ENCODE results near the gene PARVG.

Gene PARVG

DNA sequence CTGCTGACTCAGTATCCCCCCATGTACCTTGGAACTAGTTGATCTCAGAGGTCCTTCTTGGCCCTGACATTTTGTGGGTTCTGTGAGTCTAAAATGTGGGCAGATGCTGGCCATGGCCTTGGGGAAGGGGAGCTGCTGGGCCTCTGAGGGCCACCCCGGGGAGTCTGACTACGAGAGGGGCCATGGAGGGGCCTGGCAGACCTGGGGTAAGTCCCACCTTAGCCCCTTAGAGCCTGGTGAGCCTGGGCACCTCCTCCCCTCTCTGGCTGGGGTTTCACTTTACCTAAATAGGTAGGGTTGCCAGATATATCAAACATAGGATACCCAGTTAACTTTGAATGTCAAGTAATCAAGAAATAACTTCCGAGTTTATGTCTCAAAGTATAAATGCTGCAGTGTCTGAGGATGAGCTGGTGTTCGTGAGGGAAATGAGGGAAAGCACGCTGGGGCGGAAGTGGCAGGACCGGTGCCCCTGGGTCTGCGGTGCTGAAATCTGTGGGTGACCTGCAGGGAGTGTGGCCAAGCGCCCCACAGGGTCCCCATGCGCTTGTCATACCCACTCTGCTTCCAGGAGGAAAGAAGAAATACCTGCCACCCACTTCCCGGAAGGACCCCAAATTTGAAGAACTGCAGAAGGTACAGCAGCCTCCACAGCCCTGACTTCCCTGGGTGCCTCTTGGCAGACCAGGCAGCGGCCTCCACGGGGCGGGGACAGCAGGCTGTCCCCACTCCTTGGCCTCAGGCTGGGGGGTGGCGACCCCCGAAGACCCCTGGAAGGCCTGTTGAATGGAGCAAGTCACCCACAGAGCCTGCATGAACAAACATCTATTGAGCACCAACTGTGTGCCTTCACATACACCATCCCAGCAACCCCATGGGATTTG lies 4.8 kb downstream of the PARVG start:
- no peak overlapping the region for H3K9ac ChIP-seq (ENCODE audit: low read length)
- no peak overlapping the region for H2AFZ ChIP-seq (ENCODE audit: low read depth, low read length)
- H3K9me3 ChIP-seq (ENCODE audit: insufficient read depth, low read length): no peaks in the 10 kb centered on the region
- no peaks in the 10 kb centered on the region for H3K36me3 ChIP-seq (replicated peaks; ENCODE audit: low read depth, low read length)
- peaks cover 20% of the 10 kb centered on the region for H3K27me3 ChIP-seq (ENCODE audit: low read depth, low read length)
- H3K4me1 ChIP-seq (ENCODE audit: low read length): peaks cover 46% of the 10 kb centered on the region
- H4K20me1 ChIP-seq (ENCODE audit: insufficient read depth, low read length): peaks cover under 1% of the 10 kb centered on the region; the same call in 1 of the 2 replicates
- no peak overlapping the region for H3K4me3 ChIP-seq (ENCODE audit: low read length)
- no peaks in the 10 kb centered on the region for H3K79me2 ChIP-seq (ENCODE audit: low read length)
- H3K27ac ChIP-seq (ENCODE audit: low read length): no peak overlapping the region
- TF ChIP-seq, protein P1, sequence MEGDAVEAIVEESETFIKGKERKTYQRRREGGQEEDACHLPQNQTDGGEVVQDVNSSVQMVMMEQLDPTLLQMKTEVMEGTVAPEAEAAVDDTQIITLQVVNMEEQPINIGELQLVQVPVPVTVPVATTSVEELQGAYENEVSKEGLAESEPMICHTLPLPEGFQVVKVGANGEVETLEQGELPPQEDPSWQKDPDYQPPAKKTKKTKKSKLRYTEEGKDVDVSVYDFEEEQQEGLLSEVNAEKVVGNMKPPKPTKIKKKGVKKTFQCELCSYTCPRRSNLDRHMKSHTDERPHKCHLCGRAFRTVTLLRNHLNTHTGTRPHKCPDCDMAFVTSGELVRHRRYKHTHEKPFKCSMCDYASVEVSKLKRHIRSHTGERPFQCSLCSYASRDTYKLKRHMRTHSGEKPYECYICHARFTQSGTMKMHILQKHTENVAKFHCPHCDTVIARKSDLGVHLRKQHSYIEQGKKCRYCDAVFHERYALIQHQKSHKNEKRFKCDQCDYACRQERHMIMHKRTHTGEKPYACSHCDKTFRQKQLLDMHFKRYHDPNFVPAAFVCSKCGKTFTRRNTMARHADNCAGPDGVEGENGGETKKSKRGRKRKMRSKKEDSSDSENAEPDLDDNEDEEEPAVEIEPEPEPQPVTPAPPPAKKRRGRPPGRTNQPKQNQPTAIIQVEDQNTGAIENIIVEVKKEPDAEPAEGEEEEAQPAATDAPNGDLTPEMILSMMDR (IDR thresholded peaks at IDR 0.05; ENCODE audit: low read depth, low read length): no peak
- no peak for TF ChIP-seq EZH2phosphoT487 (IDR thresholded peaks at IDR 0.05; ENCODE audit: low read depth)
- peak overlapping the region; percentile 15; the same call in 1 of the 2 replicates for H3K4me2 ChIP-seq (ENCODE audit: low read length)

DNA sequence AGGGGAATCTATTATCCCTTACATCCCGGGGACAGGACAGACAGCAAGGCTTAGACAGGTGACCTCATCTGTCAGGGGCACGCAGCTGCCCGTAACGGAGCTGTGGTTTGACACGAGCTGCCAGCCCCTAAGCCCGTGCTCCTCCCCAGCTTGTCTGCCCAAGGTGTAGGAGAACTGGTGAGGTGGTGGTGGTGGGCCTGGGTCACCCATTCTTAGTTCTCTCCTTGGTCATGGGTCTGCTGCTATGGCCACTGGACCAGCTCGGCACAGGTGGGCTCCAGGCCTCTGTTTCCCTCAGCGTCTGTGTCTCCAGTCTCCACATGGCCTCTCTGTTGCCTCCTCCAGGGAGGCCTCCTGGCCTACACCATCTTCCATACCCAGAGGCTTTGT lies 5.4 kb downstream of the PARVG start:
- no peak overlapping the region for H3K9ac ChIP-seq (ENCODE audit: low read length)
- no peak overlapping the region for H3K4me2 ChIP-seq (ENCODE audit: low read length)
- TF ChIP-seq EZH2phosphoT487 (IDR thresholded peaks at IDR 0.05; ENCODE audit: low read depth): no peak
- TF ChIP-seq, protein P1 (IDR thresholded peaks at IDR 0.05; ENCODE audit: low read depth, low read length): no peak
- H3K36me3 ChIP-seq (replicated peaks; ENCODE audit: low read depth, low read length): no peaks in the 10 kb centered on the region
- H3K27me3 ChIP-seq (ENCODE audit: low read depth, low read length): peaks cover 24% of the 10 kb centered on the region
- no peak overlapping the region for H2AFZ ChIP-seq (ENCODE audit: low read depth, low read length)
- no peaks in the 10 kb centered on the region for H3K9me3 ChIP-seq (ENCODE audit: insufficient read depth, low read length)
- H3K4me3 ChIP-seq (ENCODE audit: low read length): no peak overlapping the region
- H3K4me1 ChIP-seq (ENCODE audit: low read length): peaks cover 46% of the 10 kb centered on the region
- H3K27ac ChIP-seq (ENCODE audit: low read length): no peak overlapping the region
- no peaks in the 10 kb centered on the region for H3K79me2 ChIP-seq (ENCODE audit: low read length)
- peaks cover 5% of the 10 kb centered on the region; the same call in 1 of the 2 replicates for H4K20me1 ChIP-seq (ENCODE audit: insufficient read depth, low read length)

DNA sequence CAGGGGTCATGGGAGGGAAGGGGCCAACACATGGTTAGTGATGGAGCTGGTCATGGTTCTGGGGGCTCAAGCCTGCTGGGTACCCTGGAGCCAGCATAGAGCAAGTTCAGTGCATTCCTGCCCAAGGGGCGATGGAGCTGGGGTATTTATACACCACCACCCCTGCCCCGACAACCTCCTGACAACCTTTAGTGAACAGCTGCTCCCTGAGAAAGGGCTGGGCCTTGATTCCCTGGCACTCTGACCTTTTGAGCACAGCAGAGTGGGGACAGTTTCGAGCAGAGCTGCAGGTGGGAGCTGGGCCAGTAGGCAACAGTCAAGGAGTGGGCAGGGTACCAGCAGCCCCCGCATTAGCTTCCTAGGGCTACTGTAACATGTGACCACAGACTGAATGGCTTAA lies 6.0 kb downstream of the PARVG start:
- H3K79me2 ChIP-seq (ENCODE audit: low read length): no peaks in the 10 kb centered on the region
- H3K9ac ChIP-seq (ENCODE audit: low read length): no peak overlapping the region
- H3K9me3 ChIP-seq (ENCODE audit: insufficient read depth, low read length): no peaks in the 10 kb centered on the region
- H2AFZ ChIP-seq (ENCODE audit: low read depth, low read length): no peak overlapping the region
- H3K27ac ChIP-seq (ENCODE audit: low read length): no peak overlapping the region
- no peak overlapping the region for H3K4me3 ChIP-seq (ENCODE audit: low read length)
- peaks cover 9% of the 10 kb centered on the region; the same call in 1 of the 2 replicates for H4K20me1 ChIP-seq (ENCODE audit: insufficient read depth, low read length)
- H3K27me3 ChIP-seq (ENCODE audit: low read depth, low read length): peaks cover 27% of the 10 kb centered on the region
- peaks cover 46% of the 10 kb centered on the region for H3K4me1 ChIP-seq (ENCODE audit: low read length)
- no peaks in the 10 kb centered on the region for H3K36me3 ChIP-seq (replicated peaks; ENCODE audit: low read depth, low read length)
- TF ChIP-seq, protein P1 (IDR thresholded peaks at IDR 0.05; ENCODE audit: low read depth, low read length): no peak
- no peak for TF ChIP-seq EZH2phosphoT487 (IDR thresholded peaks at IDR 0.05; ENCODE audit: low read depth)
- no peak overlapping the region for H3K4me2 ChIP-seq (ENCODE audit: low read length)

DNA sequence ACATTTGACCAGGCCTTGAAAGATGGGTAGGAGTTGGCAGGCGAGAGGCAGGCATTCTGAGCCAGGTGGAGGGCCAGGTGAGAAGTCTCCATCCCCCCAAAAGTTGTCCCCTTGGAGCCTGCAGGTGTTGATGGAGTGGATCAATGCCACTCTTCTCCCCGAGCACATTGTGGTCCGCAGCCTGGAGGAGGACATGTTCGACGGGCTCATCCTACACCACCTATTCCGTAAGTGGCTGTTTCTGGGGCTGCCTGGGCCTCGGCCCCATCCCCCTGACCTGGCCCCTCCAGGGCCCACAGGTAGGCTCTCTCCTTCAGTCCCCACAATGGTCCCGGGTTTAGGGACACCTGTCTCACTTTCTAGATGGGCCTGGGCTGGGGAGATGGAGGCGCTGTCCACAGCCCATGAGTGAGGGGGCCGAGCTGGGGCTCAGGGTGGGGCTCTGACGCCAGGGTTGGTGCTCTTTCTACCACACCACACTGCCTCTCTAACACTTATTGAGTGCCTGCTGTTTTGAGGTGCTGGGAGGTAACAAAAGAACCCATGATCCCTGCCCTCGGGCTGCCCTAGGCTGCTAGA lies 7.0 kb downstream of the PARVG start:
- H3K27me3 ChIP-seq (ENCODE audit: low read depth, low read length): peaks cover 37% of the 10 kb centered on the region

More for the DNA sequence above, 7.0 kb downstream of the PARVG start:
- no peak overlapping the region for H2AFZ ChIP-seq (ENCODE audit: low read depth, low read length)
- no peak overlapping the region for H3K27ac ChIP-seq (ENCODE audit: low read length)
- TF ChIP-seq, protein P1 (IDR thresholded peaks at IDR 0.05; ENCODE audit: low read depth, low read length): no peak
- no peak for TF ChIP-seq EZH2phosphoT487 (IDR thresholded peaks at IDR 0.05; ENCODE audit: low read depth)
- H3K79me2 ChIP-seq (ENCODE audit: low read length): no peaks in the 10 kb centered on the region
- H3K9me3 ChIP-seq (ENCODE audit: insufficient read depth, low read length): no peaks in the 10 kb centered on the region
- peaks cover 37% of the 10 kb centered on the region for H3K4me1 ChIP-seq (ENCODE audit: low read length)
- no peak overlapping the region for H3K4me2 ChIP-seq (ENCODE audit: low read length)
- H3K9ac ChIP-seq (ENCODE audit: low read length): no peak overlapping the region
- H4K20me1 ChIP-seq (ENCODE audit: insufficient read depth, low read length): peaks cover 13% of the 10 kb centered on the region; the same call in 1 of the 2 replicates
- no peak overlapping the region for H3K4me3 ChIP-seq (ENCODE audit: low read length)
- H3K36me3 ChIP-seq (replicated peaks; ENCODE audit: low read depth, low read length): no peaks in the 10 kb centered on the region

All from OCI-LY3 (cell line).